Posterior vena cava (tissue), 2 donors: ENCODE results near the gene FHOD3. TPM values are rescaled to one million over a fixed set of nuclear protein-coding genes. Genes with fewer than 3 reads are reported as not detected.
"Not testable (repeated sequence)": the region's sequence is repeated elsewhere in the genome, so short reads cannot be mapped to it uniquely, and the experiment has no call there.

Experiments
- DNase-seq: peaks from one replicate; pipeline ENCODE4 v3.0.0-alpha.2; 2020; ENCODE audit warnings: low spot score
- intact Hi-C, 2 donors: fragments of 100-400 bp; cut with DNase I; formaldehyde crosslinking; loops; one replicate each; pipeline versions ENCODE4 v1.14.1 to v1.14.2; 2022 to 2023
- total RNA-seq, 2 donors: library from RNA; stranded (reverse); fragmentation: NEBNext Ultra II Directional; extraction: Animal tissue kit (Norgen Biotek cat#: 25700); gene quantifications; one replicate each; pipeline ENCODE4 v1.2.1, GENCODE V29; 2021
- donor health status: DM: yes; HTN: yes; CAD: no.
- donor health status: DM: yes; HTN: yes; CAD: no.

The FHOD3 gene
- total RNA-seq, 2 donors from 2014 or later = 26.0 to 29.8 TPM

DNA sequence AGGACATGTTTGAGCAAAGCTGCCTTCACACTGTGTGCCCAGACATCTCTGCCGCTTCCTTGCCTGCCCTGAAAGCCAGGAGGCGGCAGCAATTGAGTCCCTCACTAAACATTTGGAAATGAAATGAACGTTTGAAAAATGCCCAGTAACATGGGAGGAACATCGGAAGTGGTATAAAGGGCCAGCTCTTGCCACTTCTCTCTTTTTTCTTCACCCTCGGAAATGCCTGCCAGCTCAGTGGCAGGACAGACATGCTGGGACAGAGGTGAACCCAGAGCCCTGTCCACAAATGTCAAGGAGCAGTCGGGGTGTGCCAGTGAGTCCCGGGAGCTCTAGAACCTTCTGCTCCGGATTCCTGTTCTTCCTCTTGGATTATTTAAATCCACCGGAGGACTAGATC lies 485.2 kb downstream of the FHOD3 start:
- no peak for DNase-seq
- intact Hi-C loops = no loop called here

- intact Hi-C loops = no loop called here
- DNase-seq = no peak
Observed at GRCh38 chr18:36783792-36784191, 486.3 kb downstream of the FHOD3 start.

DNA sequence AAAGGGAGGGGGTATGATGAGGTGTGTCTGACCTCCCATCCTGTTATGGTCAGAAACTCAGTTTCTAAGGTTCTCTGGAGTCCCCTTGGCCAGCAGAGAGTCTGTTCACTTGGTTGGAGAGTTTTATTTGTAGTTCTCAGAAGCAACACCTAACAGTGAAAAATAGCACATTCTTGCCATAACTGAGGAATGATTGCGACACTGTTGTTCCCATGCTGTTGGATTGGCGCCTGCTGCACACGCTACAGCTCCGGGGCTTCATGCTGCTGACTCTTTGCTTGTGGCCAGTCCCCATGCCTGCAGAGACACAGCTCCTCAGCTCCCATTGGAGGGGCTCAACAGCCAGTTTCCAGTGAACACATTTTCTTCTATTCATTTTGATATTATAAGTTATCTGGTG lies 489.2 kb downstream of the FHOD3 start:
- intact Hi-C loops = no loop called here
- DNase-seq = peak; percentile 83

GRCh38 chr18:36792634-36793283 lies 495.2 kb downstream of the FHOD3 start:
- no peak for DNase-seq
- intact Hi-C loops = no loop called here

DNA sequence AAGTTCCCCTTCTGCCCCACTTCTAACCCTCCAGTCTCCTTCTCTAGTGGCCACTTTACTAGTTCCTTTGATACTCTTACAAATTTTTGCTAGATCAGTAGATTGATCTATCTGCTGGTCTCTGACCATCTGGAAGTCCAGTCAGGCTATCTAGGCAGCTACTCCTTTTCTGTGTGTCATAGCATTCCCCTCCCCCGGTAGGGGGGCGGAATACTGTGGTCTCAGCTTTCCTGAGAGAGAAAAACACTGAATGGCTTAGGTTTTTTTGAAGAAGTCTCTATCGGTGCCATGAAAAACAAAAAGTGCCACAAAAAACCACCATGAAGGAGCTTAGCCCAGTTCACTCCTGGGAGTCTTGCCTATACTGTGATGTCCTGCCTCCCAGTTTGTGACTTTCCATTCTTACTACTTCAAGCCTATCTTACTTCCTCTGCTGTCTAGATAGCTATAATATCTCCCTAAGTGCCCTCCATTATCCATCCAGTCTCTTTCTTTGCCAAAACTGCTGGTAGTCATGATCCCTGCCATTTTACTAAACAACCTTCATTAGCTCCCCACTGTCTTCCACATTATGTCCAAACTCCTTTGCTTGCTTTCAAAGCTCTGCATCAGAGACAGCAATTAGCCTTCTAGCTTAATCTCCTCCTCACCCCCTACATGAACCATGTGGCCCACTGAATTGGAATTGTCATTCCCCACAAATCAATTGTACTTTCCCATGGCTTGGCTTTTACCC lies 501.4 kb downstream of the FHOD3 start:
- intact Hi-C loops = loop anchor here in 1 of 2 donors (5.0 kb wide), 1 partner anchor 1497 kb away; no protein-coding TSS in a partner anchor

GRCh38 chr18:36805105-36805504 lies 507.6 kb downstream of the FHOD3 start:
- intact Hi-C loops = no loop called here
- DNase-seq = no peak

More for the DNA sequence above, 501.4 kb downstream of the FHOD3 start:
- no peak for DNase-seq

- DNase-seq = no peak
- intact Hi-C loops = no loop called here
Observed at GRCh38 chr18:36808681-36809080, 511.2 kb downstream of the FHOD3 start.

GRCh38 chr18:36809590-36810381 lies 512.3 kb downstream of the FHOD3 start:
- intact Hi-C loops = no loop called here
- DNase-seq = no peak

- DNase-seq = no peak
- intact Hi-C loops = no loop called here
Observed at GRCh38 chr18:36811430-36811829, 513.9 kb downstream of the FHOD3 start.

- no peak for DNase-seq
- intact Hi-C loops = no loop called here
Observed at GRCh38 chr18:36811955-36812354, 514.4 kb downstream of the FHOD3 start.

GRCh38 chr18:36812678-36813077 lies 515.2 kb downstream of the FHOD3 start:
- intact Hi-C loops = no loop called here
- no peak for DNase-seq

- DNase-seq = no peak
- intact Hi-C loops = no loop called here
Observed at GRCh38 chr18:36813101-36813775, 515.7 kb downstream of the FHOD3 start.

- intact Hi-C loops = no loop called here
- DNase-seq = no peak
Observed at GRCh38 chr18:36813824-36814223, 516.3 kb downstream of the FHOD3 start.

DNA sequence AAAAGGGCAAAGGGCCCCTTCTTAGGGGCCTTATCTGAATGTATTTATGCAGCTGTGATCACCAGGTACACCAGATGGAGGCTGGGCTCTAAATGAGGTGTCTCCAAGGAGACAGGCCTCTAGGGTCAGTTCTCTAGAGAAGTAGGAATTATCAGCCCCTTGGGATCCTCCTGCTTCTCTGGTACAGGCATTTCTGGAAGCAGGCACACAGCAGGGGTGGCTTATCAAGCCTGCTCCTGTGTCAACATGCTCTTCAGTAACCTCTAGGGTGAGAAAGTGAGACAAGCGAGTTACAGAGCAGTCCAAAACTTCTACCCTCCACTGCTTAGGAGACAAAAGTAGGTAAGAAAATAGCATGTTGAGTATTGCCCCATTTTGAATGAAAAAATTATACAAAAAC lies 517.5 kb downstream of the FHOD3 start:
- intact Hi-C loops = no loop called here
- no peak for DNase-seq

GRCh38 chr18:36816096-36816495 lies 518.6 kb downstream of the FHOD3 start:
- DNase-seq, intact Hi-C loops: not testable (repeated sequence)

GRCh38 chr18:36817039-36817438 lies 519.5 kb downstream of the FHOD3 start:
- DNase-seq = no peak
- intact Hi-C loops = no loop called here

GRCh38 chr18:36818652-36819051 lies 521.1 kb downstream of the FHOD3 start:
- intact Hi-C loops = no loop called here
- DNase-seq = no peak

- no peak for DNase-seq
Observed at GRCh38 chr18:36819621-36820020, 522.1 kb downstream of the FHOD3 start.

GRCh38 chr18:36821681-36822080 lies 524.2 kb downstream of the FHOD3 start:
- intact Hi-C loops = no loop called here
- no peak for DNase-seq

More at GRCh38 chr18:36819621-36820020, 522.1 kb downstream of the FHOD3 start:
- intact Hi-C loops = no loop called here

GRCh38 chr18:36825526-36825925 lies 528.0 kb downstream of the FHOD3 start:
- intact Hi-C loops = no loop called here
- DNase-seq = no peak
